Measurements from ENCODE around the gene MCTS1. TPM values are rescaled to one million over a fixed set of nuclear protein-coding genes. Genes with fewer than 3 reads are reported as not detected.
A peak's percentile ranks its signal among the peaks of the same experiment; 100 is the strongest.

Gene MCTS1
- 10 to 100 TPM in 3 of 4 donors, 1 to 10 TPM in 1; 8.6 to 31.0 (median 22.7) TPM for total RNA-seq

DNA sequence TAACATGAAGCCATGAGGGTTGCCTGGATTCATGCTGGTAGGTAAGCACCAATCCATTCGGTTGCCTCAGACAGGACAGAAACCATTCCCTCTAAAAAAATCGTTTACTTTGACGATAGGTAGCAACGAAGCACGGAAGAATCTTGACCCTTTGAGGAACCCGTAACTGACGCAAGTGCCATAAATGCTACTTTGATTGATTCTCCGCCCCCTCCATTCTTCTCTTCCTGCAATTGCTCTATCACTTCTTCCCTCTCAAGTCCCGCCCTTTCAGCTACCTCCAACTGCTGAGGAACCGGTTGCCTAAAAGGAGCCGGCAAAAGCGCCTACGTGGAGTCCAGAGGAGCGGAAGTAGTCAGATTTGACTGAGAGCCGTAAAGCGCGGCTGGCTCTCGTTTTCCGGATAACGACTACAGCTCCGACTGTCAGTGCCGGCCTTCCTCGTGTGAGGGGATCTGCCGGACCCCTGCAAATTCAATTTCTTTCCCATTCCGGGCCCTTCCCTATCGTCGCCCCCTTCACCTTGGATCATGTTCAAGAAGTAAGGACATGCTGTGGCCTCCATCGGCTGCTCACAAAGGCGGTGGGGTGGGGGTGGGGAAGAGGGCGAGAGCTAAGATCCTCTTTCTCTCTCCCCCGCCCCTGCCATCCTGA, at the start of gene MCTS1:
MCTS1 (plus strand) TSS at position 395 of the 654 bp plus-strand sequence; CDS start at position 531, 136 bp downstream.
- peak; percentile 38 to 71 for DNase-seq (ENCODE audit: low spot score in 2 of 2)
- TF ChIP-seq POLR2A (IDR thresholded peaks at IDR 0.05) (peak in 1 of 2 donors; percentile 34), CTCF (IDR thresholded peaks at IDR 0.05) (no peak), EP300 (IDR thresholded peaks at IDR 0.05) (peak in 1 of 2 donors; percentile 73)
- Histone ChIP-seq H3K9me3 (peaks cover 0 to 2% (median 0%) of the 10 kb centered on the region in 4 donors), H3K36me3 (peaks cover 0 to 5% (median 0%) of the 10 kb centered on the region in 3 donors), H3K27ac (peak within 1 kb of the TSS; percentile 63 to 89 (median 84)), H3K27me3 (no peaks in the 10 kb centered on the region), H3K4me3 (peak within 1 kb of the TSS; percentile 43 to 68 (median 52)), H3K4me1 (peaks cover 0 to 12% (median 7%) of the 10 kb centered on the region in 4 donors)
- 1 to 51% methylated on average over 28 to 31 of the region's 31 CpGs for WGBS, 2 donors

DNA sequence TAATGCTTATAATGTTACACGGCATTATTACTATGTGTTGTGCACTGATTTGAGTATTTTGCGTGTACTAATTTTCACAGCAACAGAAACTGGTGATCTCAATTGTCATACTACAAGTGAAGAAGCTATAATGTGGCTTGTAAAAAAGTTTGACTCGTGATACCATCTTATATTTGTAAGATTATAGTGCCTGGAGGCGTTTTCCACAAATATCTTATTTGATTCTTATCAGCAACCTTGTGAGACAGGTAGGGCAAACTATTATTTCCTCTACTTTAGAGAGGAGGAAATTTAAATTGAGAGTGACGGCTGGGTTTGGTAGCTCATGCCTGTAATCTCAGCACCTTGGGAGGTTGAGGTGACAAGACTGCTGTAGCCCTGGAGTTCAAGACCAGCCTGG, 47.6 kb upstream of the MCTS1 start:
- no peak overlapping the region for H3K27ac ChIP-seq
- H3K9me3 ChIP-seq: no peaks in the 10 kb centered on the region
- no peaks in the 10 kb centered on the region for H3K27me3 ChIP-seq
- peaks cover 0 to 22% (median 0%) of the 10 kb centered on the region in 4 donors for H3K4me1 ChIP-seq
- TF ChIP-seq EP300 (IDR thresholded peaks at IDR 0.05) (no peak), POLR2A (IDR thresholded peaks at IDR 0.05) (no peak), CTCF (IDR thresholded peaks at IDR 0.05) (no peak)
- no peak overlapping the region for H3K4me3 ChIP-seq
- DNase-seq (ENCODE audit: low spot score in 2 of 2): no peak
- no peaks in the 10 kb centered on the region for H3K36me3 ChIP-seq
- WGBS, 2 donors: 80 to 94% methylated on average over 5 of the region's 5 CpGs

GRCh38 chrX:120559804-120560203, 44.1 kb upstream of the MCTS1 start:
- H3K4me3 ChIP-seq: peak overlapping the region; percentile 43 to 63 (median 59)
- H3K27me3 ChIP-seq: no peaks in the 10 kb centered on the region
- H3K9me3 ChIP-seq: no peaks in the 10 kb centered on the region
- DNase-seq (ENCODE audit: low spot score in 2 of 2): no peak
- 0 to 36% methylated on average over 7 of the region's 7 CpGs for WGBS, 2 donors
- peak overlapping the region; percentile 96 to 98 (median 96) for H3K27ac ChIP-seq
- TF ChIP-seq CTCF (IDR thresholded peaks at IDR 0.05): no peak
- no peak for TF ChIP-seq POLR2A (IDR thresholded peaks at IDR 0.05)
- TF ChIP-seq EP300 (IDR thresholded peaks at IDR 0.05): no peak
- H3K36me3 ChIP-seq: no peaks in the 10 kb centered on the region
- H3K4me1 ChIP-seq: peaks cover 0 to 27% (median 0%) of the 10 kb centered on the region in 4 donors

GRCh38 chrX:120560405-120560841, 43.5 kb upstream of the MCTS1 start:
- Histone ChIP-seq H3K36me3 (no peaks in the 10 kb centered on the region), H3K27ac (peak overlapping the region; percentile 96 to 98 (median 96)), H3K4me1 (peaks cover 0 to 27% (median 0%) of the 10 kb centered on the region in 4 donors), H3K9me3 (no peaks in the 10 kb centered on the region), H3K27me3 (no peaks in the 10 kb centered on the region), H3K4me3 (peak overlapping the region; percentile 43 to 63 (median 59))
- WGBS, 2 donors: 0 to 34% methylated on average over 10 of the region's 10 CpGs
- peak in 1 of 2 donors; percentile 28 for DNase-seq (ENCODE audit: low spot score in 2 of 2)
- TF ChIP-seq EP300 (IDR thresholded peaks at IDR 0.05): no peak
- no peak for TF ChIP-seq POLR2A (IDR thresholded peaks at IDR 0.05)
- TF ChIP-seq CTCF (IDR thresholded peaks at IDR 0.05): no peak
